HG03108 (cell line): ENCODE data around the gene PHACTR2.
"Not testable (repeated sequence)": the region's sequence is repeated elsewhere in the genome, so short reads cannot be mapped to it uniquely, and the experiment has no call there.

Source experiments
- ATAC-seq: cut with Tn5 transposase; IDR thresholded peaks from one replicate; pipeline ENCODE4 v1.9.1; 2021; ENCODE audit warnings: moderate library complexity; ENCODE audit not compliant: unreplicated experiment

Gene PHACTR2

DNA sequence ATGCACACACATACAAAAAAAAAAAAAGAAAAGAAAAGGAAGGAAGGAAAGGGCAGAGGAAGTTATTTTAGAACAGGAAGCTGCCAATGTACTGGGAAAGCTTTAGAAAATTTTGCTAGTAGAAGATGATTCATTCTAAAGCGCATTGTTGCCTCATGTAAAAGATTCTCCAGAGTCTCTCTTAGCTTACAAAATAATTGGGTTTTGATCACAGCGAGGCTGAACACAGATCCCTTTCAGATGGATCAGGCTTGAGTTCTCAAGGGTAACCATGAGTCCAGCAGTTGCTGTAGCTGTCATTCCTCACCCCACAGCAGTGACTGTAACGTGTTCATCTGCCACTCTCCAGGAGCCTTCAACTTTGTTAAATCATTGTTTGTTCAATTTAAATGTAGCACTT is 81.9 kb downstream of the PHACTR2 start:
- no peak for ATAC-seq

DNA sequence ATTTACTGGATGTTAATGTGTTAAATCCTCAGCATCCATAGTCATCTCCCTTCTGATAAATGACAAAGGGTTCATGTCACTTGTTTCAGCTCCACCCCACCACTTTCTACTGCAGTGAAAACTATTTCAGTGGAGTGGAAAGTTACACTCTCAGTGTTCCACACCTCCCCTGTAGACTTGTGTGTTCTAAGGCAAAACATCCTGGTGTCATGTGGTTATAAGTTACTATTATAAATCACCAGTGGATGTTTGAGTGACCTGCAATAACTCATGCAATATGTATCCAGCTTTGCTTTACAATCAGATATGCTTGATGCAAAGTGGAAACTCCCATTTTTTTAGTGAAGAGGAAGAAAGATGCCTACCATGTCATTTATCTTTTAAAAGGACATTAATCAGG is 83.3 kb downstream of the PHACTR2 start:
- ATAC-seq = no peak

DNA sequence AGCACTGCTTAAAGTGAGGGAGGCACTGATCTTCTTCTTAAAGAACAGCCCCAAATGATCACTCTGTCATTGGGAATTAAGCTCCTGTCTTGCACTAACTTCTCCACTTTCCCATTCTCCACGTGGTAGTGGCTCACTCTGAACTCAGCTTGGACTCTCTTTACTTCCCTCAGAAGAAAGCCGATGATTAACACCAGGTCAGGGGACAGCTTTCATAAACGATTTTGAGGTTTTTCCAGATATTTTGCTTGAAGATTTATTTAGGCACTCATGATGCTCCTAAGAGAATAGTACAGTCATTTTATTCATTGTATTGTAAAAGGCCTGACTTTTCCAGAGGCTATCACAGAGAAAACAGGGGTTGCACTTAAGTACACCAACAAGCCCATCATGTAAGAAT is 84.4 kb downstream of the PHACTR2 start:
- no peak for ATAC-seq

DNA sequence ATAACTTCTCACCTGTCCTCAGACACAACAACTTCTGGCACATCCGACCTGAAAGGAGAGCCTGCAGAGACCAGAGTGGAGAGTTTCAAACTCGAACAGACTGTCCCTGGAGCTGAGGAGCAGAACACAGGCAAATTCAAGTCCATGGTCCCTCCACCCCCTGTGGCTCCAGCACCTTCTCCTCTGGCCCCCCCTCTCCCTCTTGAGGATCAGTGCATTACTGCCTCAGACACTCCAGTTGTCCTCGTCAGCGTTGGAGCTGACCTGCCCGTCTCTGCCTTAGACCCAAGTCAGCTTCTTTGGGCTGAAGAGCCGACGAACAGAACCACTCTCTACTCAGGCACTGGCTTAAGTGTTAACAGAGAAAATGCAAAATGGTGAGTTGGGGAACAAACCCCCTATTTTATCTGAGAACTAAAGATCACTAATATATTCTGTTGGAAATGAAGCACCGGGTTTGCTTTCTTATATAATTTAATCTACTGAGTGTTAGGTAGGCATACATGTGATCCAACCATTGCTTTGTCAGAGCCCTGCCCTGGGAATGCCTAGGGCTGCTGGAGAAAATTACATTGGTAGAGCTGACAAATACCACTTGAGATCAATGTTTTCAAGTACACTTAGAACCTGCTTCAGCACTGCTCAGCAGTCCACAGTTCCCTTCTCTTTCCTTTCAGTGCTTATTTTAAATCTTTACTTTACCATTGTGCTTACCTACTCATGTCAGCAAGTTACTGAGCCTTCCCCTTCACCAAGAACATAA is 87.8 kb downstream of the PHACTR2 start:
- ATAC-seq = no peak

DNA sequence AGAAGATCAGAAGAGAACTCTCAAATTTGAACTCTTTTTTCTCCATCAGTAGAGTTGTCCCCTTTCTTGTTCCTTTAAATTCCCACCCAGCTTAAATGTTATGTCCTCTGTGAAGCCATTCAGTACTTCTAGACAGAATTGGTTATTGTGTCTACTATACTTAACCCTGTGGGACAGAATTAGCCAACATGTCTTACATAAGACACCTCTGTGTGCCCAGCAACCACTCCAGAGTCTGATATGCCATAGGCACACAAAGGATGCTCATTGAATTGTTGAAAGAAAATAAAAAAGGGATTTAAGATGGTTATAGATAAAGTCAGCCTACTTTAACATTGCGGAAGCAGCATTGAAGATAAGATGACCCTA is 88.4 kb downstream of the PHACTR2 start:
- ATAC-seq = no peak

DNA sequence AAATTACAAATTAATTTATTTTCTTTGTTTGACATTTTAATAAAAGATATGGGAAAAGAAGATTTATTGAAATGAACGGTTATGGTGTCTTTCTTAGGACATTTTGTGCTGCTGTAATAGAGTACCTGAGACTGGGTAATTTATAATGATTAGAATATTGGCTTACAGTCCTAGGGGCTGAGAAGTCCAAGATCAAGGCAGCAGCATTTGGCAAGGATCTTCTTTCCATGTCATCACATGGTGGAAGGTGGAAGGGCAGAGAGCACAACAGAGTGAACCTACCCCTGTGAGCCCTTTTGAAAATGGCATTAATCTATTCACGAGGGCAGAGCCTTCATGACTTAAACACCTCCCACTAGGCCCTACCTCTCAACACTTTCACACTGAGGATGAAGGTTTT is 89.7 kb downstream of the PHACTR2 start:
- no peak for ATAC-seq

DNA sequence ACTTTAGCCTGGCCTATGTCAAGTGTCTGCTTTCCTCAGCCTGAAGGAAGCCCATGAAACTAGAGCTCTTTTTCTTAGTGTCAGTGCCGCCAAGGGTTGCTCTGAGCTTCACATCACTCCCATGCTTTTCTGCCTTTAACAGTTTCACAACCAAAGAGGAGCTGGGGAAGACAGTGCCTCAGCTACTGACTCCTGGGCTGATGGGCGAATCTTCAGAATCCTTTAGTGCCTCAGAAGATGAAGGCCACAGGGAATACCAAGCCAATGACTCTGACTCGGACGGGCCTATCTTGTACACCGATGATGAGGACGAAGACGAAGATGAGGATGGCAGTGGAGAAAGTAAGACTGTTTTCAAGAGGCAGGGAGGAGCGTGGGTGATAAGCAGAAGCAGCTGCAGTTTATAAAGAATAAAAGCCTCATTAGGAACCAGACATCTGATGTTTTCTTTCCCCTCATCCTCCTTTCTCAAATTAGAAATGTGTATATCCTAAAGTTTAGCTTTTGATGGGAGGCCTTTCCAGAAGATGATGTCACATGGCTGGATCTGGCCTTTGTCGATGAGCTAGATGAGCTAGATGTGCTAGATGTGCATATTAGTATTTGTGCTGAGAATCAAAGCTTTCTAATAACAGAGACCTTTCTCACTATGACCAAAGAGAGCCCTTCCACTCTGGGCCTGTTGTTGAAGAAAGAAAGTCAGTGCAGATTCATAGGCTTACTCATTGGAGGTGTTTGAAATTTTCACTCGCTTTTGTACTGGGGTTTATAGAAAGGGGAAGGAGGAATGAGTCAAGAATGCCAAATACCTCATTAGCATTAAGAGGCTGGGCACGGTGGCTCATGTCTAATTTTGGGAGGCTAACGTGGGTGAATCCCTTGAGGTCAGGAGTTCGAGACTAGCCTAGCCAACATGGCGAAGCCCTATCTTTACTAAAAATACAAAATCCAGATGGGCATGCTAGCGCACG is 94.6 kb downstream of the PHACTR2 start:
- no peak for ATAC-seq

DNA sequence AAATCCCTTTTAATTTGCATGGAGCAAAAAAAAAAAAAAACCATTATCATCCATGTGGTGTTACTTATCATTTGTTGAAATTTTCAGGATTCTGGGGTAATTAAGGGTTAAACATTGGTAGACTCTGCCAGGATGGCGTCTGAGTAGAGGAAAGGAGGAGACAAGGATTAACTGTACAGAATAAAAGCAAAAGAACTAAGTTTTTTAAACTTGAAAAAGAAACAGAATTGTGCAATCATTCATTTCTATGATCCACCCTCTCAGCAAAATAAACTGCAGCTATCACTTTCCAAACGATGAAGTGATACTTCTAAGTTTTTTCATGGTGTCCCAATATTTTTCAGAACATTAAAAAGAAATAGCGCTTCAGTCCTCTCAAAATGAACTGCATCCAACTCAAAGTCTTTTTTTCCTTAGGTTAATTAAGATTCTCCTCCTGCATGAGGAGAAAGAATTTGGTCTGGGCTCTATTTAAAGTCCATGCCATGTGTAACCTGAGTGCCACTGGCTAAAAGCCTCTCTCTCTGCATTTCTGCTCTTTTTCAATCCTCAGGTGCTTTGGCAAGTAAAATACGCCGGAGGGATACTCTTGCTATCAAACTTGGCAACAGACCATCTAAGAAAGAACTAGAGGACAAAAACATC is 95.9 kb downstream of the PHACTR2 start:
- no peak for ATAC-seq

DNA sequence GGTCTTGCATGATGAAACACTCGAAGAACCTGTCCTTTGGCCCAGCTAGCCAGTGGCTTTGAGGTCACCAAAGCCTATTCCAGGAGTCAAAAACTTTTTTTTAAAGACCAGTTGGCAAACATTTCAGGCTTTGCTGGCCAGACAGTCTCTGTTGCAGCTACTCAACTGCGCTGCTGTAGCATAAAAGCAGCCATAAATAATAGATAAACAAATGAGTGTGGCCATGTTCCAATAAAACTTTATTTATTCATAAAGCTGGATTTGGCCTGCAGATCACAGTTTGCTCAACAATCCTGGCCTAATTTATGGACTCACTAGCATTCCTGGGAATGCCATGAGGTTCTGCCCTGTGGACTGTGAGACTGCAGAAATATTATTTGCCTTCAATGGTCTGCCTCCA is 96.6 kb downstream of the PHACTR2 start:
- no peak for ATAC-seq

DNA sequence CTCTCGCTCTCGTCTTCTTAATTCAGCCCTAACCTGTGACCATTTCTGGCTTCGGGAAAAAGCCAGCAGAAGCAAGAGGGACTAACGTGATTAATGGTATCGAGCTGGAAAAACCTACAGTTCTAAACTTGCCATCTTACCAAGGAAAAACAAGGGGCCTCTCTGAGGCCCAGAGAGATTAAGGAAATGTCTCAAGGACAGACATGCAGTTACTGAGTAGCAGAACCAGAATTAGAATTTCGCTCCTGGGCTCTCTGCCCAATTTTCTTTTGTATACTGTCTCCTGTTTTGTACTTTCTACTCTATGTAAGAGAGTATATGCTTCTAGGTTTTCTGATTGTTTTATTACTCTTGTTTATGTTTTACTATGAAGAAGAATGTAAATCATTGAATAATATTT is 97.6 kb downstream of the PHACTR2 start:
- ATAC-seq = no peak

DNA sequence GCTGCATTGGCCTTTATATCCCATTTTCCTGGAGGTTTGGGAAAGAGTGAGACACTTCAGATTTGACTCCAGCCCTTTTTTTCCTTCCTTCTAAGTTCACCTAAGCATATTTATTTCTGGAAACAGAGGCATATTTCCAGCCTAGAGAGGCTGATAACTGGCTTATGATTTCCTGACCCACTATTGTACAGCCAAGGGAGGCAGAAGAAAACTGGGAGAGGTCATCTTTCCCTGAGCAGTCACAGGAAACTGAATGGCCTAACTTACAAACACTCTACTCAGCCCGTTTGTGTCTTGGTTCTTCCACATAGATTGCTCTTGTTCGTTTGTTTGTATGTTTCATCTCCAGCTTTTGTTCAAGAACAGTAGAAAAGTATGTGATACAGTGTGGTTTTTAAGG is 101.2 kb downstream of the PHACTR2 start:
- no peak for ATAC-seq

DNA sequence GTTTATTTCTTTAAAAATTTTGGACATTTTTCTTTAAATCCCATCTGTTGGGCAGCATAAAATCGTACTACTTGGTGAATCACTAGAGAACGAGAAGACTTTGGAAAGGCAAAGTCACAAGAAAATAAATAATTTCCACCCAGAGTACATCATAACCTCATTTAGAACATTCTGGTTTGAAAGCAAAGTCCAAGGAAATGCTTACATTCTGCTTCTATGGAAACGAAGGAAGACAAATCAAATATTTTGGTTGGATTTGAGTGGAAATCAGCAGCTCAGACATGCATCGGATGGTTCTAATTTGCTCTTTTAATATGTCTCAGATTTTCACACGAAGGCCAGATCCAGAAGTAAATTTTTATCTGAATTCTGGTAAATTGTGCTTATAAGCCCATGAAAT is 104.7 kb downstream of the PHACTR2 start:
- ATAC-seq = no peak

DNA sequence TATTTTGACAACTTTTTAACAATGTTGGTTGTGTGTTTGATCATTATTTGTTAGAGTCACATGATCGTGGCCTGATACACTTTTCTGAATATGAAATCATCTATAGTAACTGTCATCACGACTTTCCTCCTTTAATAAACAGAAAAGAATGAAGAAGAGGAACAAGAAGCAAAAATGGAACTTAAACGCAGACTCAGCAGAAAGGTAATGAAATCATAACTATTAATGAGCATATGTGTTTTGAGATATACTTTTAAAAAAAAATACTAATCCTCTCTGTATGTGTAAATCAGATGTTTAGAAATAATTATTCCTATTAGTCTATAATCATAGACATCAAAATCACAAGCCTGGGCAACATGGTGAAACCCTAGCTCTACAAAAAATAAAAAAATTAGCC is 105.3 kb downstream of the PHACTR2 start:
- no peak for ATAC-seq

DNA sequence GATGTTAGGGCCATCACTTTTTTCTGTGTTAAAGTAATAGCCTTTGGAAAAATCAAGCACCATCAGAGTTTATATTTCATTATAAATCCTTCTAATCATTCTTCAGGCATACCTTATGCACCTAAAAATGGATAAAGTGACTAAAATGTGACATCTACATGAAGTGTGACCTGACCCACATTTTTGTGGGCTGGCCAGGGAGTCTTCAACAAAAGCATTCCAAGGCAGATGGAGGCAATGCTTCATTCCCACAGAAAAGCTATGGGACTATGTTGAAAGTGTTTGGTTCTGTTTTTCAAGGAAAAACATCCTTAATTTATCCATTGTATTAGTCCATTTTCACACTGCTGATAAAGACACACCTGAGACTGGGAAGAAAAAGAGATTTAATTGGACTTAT is 106.6 kb downstream of the PHACTR2 start:
- no peak for ATAC-seq

DNA sequence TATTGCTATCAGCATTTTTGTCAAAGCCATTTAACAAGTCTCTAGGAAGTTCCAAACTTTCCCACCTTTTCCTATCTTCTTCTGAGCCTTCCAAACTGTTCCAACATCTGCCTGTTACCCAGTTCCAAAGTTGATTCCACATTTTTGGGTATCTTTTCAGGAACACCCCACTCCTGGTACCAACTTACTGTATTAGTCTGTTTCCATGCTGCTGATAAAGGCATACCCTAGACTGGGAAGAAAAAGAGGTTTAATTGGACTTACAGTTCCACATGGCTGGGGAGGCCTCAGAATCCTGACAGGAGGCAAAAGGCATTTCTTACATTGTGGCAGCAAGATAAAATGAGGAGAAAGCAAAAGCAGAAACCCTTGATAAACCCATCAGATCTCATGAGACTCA is 108.6 kb downstream of the PHACTR2 start:
- ATAC-seq = not testable (repeated sequence)

DNA sequence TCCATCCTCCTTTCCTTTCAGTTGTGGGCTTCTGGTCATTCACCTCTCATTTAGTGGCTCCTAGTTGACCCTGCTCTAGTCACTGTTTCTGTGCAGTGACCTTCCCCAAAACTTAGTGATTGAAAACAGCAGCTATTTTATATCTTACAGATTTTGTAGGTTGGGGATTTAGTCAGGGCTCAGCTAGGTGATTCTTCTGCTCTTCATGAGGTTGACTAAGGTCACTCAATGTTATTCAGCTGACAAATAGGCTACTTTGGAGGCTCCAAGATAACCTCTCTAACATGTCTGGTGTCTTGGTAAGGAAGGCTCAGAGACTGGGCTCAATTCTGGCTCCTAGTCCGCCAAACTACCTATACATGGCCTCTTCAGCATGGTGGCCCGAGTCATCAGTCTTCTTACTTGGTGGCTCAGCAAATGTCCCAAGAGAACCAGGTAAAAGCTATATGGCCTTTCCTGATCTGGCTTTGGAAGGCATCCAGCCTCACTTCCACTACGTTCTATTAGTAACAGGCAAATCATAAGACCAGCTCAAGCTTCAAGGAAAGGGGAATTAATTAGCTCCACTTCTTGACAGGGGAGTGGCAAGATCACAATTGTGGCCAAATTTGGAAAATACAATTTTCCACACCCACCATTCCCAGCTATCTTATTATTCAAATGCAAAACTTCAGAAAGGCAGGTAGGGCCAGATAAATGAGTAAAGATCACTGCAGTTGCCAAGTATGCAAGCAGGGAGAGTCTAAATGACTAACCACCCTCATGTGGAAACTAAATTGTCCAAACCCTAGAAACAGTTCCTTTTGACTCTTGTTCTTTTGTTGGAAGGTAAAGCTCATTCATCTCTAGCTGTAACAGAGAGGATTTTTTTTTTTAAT is 114.9 kb downstream of the PHACTR2 start:
- no peak for ATAC-seq

DNA sequence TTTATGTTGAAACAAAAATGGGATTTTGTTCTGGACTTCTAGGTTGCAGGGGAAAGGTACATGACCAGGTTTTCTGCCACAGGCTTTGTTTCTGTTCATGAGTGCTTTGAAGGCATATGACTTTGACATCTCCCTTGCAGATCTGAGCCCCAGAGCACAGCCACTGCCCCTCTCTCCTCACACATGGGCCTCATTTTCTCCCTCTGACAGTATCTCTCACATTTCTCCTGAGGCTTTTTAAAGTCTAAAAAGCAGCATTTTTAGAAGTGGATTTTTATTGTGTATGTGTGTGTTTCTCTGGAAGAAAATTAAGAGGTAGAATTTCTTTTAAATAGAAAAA is 115.5 kb downstream of the PHACTR2 start:
- no peak for ATAC-seq

DNA sequence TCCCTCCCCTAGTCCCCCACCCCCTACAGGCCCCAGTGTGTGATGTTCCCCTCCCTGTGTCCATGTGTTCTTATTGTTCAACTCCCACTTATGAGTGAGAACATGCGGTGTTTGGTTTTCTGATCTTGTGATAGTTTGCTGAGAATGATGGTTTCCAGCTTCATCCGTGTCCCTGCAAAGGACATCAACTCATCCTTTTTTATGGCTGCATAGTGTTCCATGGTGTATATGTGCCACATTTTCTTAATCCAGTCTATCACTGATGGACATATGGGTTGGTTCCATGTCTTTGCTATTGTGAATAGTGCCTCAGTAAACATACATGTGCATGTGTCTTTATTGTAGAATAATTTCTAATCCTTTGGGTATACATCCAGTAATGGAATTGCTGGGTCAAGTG is 118.8 kb downstream of the PHACTR2 start:
- not testable (repeated sequence) for ATAC-seq

DNA sequence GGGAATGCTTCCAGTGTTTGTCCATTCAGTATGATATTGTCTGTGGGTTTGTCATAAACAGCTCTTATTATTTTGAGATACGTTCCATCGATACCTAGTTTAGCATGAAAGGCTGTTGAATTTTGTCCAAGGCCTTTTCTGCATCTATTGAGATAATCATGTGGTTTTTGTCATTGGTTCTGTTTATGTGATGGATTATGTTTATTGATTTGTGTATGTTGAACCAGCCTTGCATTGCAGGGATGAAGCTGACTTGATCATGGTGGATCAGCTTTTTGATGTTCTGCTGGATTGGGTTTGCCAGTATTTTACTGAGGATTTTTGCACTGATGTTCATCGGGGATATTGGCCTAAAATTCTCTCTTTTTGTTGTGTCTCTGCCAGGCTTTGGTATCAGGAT is 120.7 kb downstream of the PHACTR2 start:
- ATAC-seq = not testable (repeated sequence)

DNA sequence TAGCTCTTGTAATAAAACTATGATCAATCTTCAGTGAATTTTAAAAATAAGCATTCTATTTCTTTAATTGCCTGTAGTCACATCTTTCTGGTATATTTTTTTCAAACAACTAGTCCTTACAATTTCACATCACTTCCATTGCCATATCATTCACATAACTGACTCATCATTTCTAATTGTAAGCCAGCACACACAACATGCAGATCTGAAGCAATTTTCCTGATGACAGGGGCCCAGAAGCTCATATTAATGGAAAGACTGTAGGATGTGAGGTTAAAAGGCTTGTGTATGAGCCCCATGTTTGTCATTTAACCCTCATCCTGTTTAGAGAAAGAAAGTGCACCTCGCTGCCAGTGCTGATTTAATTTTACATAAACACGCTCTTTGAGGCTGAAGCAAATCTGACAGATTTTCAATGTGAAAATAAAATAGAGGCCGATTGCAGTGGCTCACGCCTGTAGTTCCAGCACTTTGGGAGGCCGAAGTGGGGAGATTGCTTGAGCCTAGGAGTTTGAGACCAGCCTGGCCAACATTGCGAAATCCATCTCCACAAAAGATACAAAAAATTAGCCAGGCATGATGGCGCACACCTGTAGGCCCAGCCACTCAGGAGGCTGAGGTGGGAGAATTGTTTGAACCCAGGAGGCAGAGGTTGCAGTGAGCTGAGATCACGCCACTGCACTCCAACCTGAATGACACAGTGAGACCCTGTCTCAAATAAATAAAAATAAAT is 125.2 kb downstream of the PHACTR2 start:
- no peak for ATAC-seq
